Natural killer cell (primary cell): Measurements from ENCODE around the gene KIFC3. TPM values are rescaled to one million over a fixed set of nuclear protein-coding genes. Genes with fewer than 3 reads are reported as not detected.

Source experiments
- ATAC-seq, 3 donors: fragments of 150-1000 bp in 2 of 3; fragments of 200-7000 bp in 1 of 3; cut with Tn5 transposase; 1 replicate in 1 of 3; 2 replicates in 2 of 3; pipeline ENCODE4 v1.10.0; 2021; ENCODE audit warnings: mild to moderate bottlenecking in 2 of 3, moderate library complexity in 2 of 3
- DNase-seq, 2 donors: peaks; one replicate each; pipeline versions ENCODE4 v3.0.0 to v3.0.0-alpha.2; 2013 to 2021; ENCODE audit warnings: mixed read lengths in 1 of 2
- H3K27ac ChIP-seq: one replicate; pipeline ENCODE4 v1.5.1; 2013; ENCODE audit warnings: mild to moderate bottlenecking, low read length
- H3K27me3 ChIP-seq: one replicate; pipeline ENCODE4 v1.6.1; 2013; ENCODE audit warnings: low read length; ENCODE audit not compliant: control insufficient read depth, insufficient read depth
- H3K36me3 ChIP-seq: one replicate; pipeline ENCODE4 v1.6.1; 2013; ENCODE audit warnings: low read length; ENCODE audit not compliant: control insufficient read depth, insufficient read depth
- H3K4me1 ChIP-seq: one replicate; pipeline ENCODE4 v1.6.1; 2013; ENCODE audit warnings: low read length; ENCODE audit not compliant: control insufficient read depth, insufficient read depth
- H3K4me3 ChIP-seq: one replicate; pipeline ENCODE4 v1.5.1; 2013; ENCODE audit warnings: low read length
- H3K9me3 ChIP-seq: one replicate; pipeline ENCODE4 v1.6.1; 2013; ENCODE audit warnings: low read length; ENCODE audit not compliant: control insufficient read depth, insufficient read depth
- H3K27ac Mint-ChIP-seq, 2 donors: one replicate each; pipeline ENCODE4 v1.8.0; 2022; ENCODE audit warnings: mild to moderate bottlenecking in 2 of 2, mixed read lengths in 2 of 2, moderate library complexity in 1 of 2
- H3K27me3 Mint-ChIP-seq, 2 donors: one replicate each; pipeline ENCODE4 v1.8.0; 2022; ENCODE audit warnings: low read depth in 2 of 2, mixed read lengths in 2 of 2
- H3K36me3 Mint-ChIP-seq: one replicate; pipeline ENCODE4 v1.8.0; 2022; ENCODE audit warnings: mixed read lengths
- H3K4me1 Mint-ChIP-seq, 2 donors: one replicate each; pipeline ENCODE4 v1.8.0; 2022; ENCODE audit warnings: mixed read lengths in 2 of 2
- H3K4me3 Mint-ChIP-seq: one replicate; pipeline ENCODE4 v1.8.0; 2022; ENCODE audit warnings: mild to moderate bottlenecking, moderate library complexity, mixed read lengths
- H3K9me3 Mint-ChIP-seq, 2 donors: one replicate each; pipeline ENCODE4 v1.8.0; 2022; ENCODE audit warnings: mixed read lengths in 2 of 2
- WGBS: methylation state at CpG from one replicate; pipeline ENCODE4 v1.1.7; 2013; ENCODE audit warnings: missing lambda C conversion rate; ENCODE audit not compliant: insufficient coverage; 5-methylcytosine and 5-hydroxymethylcytosine counted together
- intact Hi-C: fragments of 100-400 bp; cut with micrococcal nuclease; formaldehyde crosslinking; loops from one replicate; pipeline ENCODE4 v1.14.2; 2022
- total RNA-seq, 4 donors: library from RNA; stranded (reverse); fragments of 120-200 nt in 1 of 4; gene quantifications; one replicate each; pipeline versions ENCODE4 v1.2.3 to v1.2.4, GENCODE V29; 2013 to 2022
- TF ChIP-seq, protein P1 (sequence below): fragments of 200-600 bp; IDR thresholded peaks from one replicate; pipeline ENCODE4 v1.8.0; 2022; ENCODE audit warnings: antibody characterized with exemption

Gene KIFC3
- total RNA-seq, 3 donors from 2014 or later (not counting 1 experiment from before 2014, with no cell fraction given) = 54.2 to 106 (median 84.9) TPM

DNA sequence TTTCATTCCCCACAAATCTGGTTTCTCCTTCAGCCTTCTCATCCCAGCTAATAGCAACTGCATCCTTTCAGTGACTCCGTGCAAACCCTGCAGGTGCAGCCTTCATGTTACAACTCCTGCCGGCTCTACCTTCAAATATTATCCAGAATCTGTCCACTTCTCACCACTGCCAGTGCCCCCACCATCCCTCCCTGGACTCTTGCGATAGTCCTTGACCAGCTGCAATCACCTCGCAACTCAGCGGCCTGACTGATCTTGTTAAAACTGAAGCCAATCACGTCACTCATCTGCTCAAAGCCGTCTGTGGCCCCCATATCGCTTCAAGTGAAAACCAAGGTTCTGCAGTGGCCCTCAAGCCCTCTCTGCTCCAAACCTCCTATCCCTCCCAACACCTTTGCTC lies 42.8 kb upstream of the KIFC3 start:
- H3K27me3 Mint-ChIP-seq = peaks cover 0 to 3% of the 10 kb centered on the region in 2 donors
- H3K27ac ChIP-seq = no peak overlapping the region
- peaks cover 4 to 8% of the 10 kb centered on the region in 2 donors for H3K4me1 Mint-ChIP-seq
- no peaks in the 10 kb centered on the region for H3K9me3 ChIP-seq
- H3K4me1 ChIP-seq = no peaks in the 10 kb centered on the region
- no peaks in the 10 kb centered on the region for H3K36me3 ChIP-seq
- DNase-seq = no peak
- intact Hi-C loops = no loop called here
- WGBS = 89% methylated on average over 8 of the region's 8 CpGs
- H3K27ac Mint-ChIP-seq = no peak overlapping the region
- no peak for ATAC-seq
- TF ChIP-seq, protein P1, sequence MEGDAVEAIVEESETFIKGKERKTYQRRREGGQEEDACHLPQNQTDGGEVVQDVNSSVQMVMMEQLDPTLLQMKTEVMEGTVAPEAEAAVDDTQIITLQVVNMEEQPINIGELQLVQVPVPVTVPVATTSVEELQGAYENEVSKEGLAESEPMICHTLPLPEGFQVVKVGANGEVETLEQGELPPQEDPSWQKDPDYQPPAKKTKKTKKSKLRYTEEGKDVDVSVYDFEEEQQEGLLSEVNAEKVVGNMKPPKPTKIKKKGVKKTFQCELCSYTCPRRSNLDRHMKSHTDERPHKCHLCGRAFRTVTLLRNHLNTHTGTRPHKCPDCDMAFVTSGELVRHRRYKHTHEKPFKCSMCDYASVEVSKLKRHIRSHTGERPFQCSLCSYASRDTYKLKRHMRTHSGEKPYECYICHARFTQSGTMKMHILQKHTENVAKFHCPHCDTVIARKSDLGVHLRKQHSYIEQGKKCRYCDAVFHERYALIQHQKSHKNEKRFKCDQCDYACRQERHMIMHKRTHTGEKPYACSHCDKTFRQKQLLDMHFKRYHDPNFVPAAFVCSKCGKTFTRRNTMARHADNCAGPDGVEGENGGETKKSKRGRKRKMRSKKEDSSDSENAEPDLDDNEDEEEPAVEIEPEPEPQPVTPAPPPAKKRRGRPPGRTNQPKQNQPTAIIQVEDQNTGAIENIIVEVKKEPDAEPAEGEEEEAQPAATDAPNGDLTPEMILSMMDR = no peak
- no peaks in the 10 kb centered on the region for H3K36me3 Mint-ChIP-seq
- H3K9me3 Mint-ChIP-seq = no peaks in the 10 kb centered on the region
- no peak overlapping the region for H3K4me3 ChIP-seq
- no peak overlapping the region for H3K4me3 Mint-ChIP-seq
- no peaks in the 10 kb centered on the region for H3K27me3 ChIP-seq

DNA sequence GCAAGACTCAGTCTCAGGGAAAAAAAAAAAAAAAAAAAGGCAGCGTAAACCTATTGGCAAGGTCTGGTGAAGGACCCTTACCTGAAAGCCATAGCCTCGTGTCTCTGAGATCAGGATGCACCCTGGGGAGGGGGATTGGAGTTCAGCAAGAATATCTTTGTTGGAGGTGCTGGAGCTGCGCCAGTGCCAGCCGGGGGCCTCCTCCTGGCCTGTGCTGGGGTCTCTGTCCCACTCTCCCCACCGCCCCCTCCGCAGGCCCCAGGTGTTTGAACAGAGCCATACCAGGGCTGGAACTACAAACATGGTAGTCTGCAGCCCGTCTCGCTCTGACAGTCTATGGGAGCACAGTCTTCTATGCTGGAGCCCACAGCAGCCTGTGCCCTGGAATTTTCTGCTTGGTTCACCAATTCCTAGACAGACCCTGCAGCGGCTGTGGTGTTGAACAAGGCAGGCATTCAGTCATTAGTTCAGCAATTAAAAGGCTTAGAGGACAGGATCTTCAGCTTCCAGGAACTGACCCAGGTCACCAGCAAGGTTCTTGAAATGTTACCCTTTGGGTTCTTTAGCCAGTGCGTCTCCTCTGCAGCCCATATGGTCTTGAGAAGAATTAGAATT lies 42.2 kb upstream of the KIFC3 start:
- Histone ChIP-seq H3K27me3 (no peaks in the 10 kb centered on the region), H3K4me1 (no peaks in the 10 kb centered on the region), H3K4me3 (no peak overlapping the region), H3K9me3 (no peaks in the 10 kb centered on the region), H3K27ac (no peak overlapping the region), H3K36me3 (no peaks in the 10 kb centered on the region)
- Mint-ChIP-seq H3K4me1 (peaks cover 4 to 8% of the 10 kb centered on the region in 2 donors), H3K4me3 (no peak overlapping the region), H3K36me3 (no peaks in the 10 kb centered on the region), H3K27ac (no peak overlapping the region), H3K9me3 (no peaks in the 10 kb centered on the region), H3K27me3 (peaks cover 0 to 3% of the 10 kb centered on the region in 2 donors)
- intact Hi-C loops = no loop called here
- WGBS = 89% methylated on average over 9 of the region's 10 CpGs
- ATAC-seq (no peak), DNase-seq (no peak)
- TF ChIP-seq, protein P1 = no peak

DNA sequence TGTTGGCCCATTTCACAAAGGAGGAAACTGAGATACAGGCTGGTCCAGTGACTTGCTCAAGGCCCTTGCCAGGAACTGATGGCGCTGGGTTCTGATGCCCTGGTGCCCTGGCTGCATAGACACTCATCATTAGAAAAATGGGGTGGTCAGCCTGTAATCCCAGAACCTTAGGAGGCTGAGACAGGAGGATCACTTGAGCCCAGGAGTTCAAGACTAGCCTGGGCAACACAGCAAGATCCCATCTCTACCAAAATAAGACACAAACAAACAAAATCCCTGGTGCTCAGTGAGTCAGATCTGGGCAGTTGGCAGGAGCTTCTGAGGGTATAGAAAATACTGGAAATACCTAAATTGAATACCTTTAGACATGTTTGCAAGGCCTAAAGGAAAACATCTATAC lies 41.1 kb upstream of the KIFC3 start:
- TF ChIP-seq, protein P1 = no peak
- Histone ChIP-seq H3K9me3 (no peaks in the 10 kb centered on the region), H3K4me3 (no peak overlapping the region), H3K27ac (no peak overlapping the region), H3K36me3 (no peaks in the 10 kb centered on the region), H3K4me1 (no peaks in the 10 kb centered on the region), H3K27me3 (no peaks in the 10 kb centered on the region)
- Mint-ChIP-seq H3K9me3 (no peaks in the 10 kb centered on the region), H3K27me3 (peaks cover 0 to 3% of the 10 kb centered on the region in 2 donors), H3K4me3 (no peak overlapping the region), H3K27ac (no peak overlapping the region), H3K36me3 (no peaks in the 10 kb centered on the region), H3K4me1 (peaks cover 4 to 8% of the 10 kb centered on the region in 2 donors)
- intact Hi-C loops = no loop called here
- ATAC-seq = no peak
- 92% methylated on average over 1 of the region's 1 CpG for WGBS
- no peak for DNase-seq

DNA sequence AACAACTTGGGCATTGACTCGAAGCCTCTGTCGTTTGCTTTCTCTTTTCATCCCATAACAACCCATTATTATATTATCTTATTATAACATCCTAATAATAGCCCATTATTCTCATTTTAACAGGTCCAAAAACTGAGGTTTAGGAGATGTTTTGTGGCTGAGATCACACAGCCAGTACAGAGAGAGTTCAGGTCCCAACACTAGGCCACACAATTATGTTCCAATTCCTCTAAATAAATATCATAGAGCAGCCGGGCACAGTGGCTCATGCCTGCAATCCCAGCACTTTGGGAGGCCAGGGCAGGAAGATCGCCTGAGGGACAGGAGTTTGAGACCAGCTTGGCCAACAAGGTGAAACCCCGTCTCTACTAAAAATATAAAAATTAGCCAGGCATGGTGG lies 40.3 kb upstream of the KIFC3 start:
- intact Hi-C loops = no loop called here
- H3K27me3 ChIP-seq = no peaks in the 10 kb centered on the region
- H3K36me3 Mint-ChIP-seq = no peaks in the 10 kb centered on the region
- no peaks in the 10 kb centered on the region for H3K9me3 ChIP-seq
- no peak overlapping the region for H3K27ac ChIP-seq
- TF ChIP-seq, protein P1 = no peak
- H3K4me1 Mint-ChIP-seq = peaks cover 4 to 8% of the 10 kb centered on the region in 2 donors
- H3K27me3 Mint-ChIP-seq = peaks cover 0 to 3% of the 10 kb centered on the region in 2 donors
- H3K27ac Mint-ChIP-seq = no peak overlapping the region
- no peaks in the 10 kb centered on the region for H3K9me3 Mint-ChIP-seq
- no peaks in the 10 kb centered on the region for H3K4me1 ChIP-seq
- ATAC-seq (no peak), DNase-seq (no peak)
- H3K36me3 ChIP-seq = no peaks in the 10 kb centered on the region
- H3K4me3 ChIP-seq = no peak overlapping the region
- WGBS = 97% methylated on average over 5 of the region's 5 CpGs
- H3K4me3 Mint-ChIP-seq = no peak overlapping the region
